ENCODE results near the gene LARP6. TPM values are rescaled to one million over a fixed set of nuclear protein-coding genes. Genes with fewer than 3 reads are reported as not detected.
A peak's percentile ranks its signal among the peaks of the same experiment; 100 is the strongest.
"Not testable (repeated sequence)": the region's sequence is repeated elsewhere in the genome, so short reads cannot be mapped to it uniquely, and the experiment has no call there.

LARP6 gene
- total and polyA plus RNA-seq, 10 donors: 0.85 to 7.0 (median 2.1) TPM

GRCh38 chr15:70812827-70813364 is 41.1 kb downstream of the LARP6 start:
- intact Hi-C loops (cut with DNase I; ENCODE audit: low total_unique reads): loop anchor here (5.0 kb wide), 1 partner anchor 136 kb away; no protein-coding TSS in a partner anchor
- TF ChIP-seq POLR2AphosphoS5 (IDR thresholded peaks at IDR 0.05) (no peak), POLR2A (IDR thresholded peaks at IDR 0.05) (no peak)
- TF ChIP-seq, protein P1, sequence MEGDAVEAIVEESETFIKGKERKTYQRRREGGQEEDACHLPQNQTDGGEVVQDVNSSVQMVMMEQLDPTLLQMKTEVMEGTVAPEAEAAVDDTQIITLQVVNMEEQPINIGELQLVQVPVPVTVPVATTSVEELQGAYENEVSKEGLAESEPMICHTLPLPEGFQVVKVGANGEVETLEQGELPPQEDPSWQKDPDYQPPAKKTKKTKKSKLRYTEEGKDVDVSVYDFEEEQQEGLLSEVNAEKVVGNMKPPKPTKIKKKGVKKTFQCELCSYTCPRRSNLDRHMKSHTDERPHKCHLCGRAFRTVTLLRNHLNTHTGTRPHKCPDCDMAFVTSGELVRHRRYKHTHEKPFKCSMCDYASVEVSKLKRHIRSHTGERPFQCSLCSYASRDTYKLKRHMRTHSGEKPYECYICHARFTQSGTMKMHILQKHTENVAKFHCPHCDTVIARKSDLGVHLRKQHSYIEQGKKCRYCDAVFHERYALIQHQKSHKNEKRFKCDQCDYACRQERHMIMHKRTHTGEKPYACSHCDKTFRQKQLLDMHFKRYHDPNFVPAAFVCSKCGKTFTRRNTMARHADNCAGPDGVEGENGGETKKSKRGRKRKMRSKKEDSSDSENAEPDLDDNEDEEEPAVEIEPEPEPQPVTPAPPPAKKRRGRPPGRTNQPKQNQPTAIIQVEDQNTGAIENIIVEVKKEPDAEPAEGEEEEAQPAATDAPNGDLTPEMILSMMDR (IDR thresholded peaks at IDR 0.05 in 8 of 11, conservative IDR thresholded peaks at IDR 0.05 in 3 of 11): no peak
- DNase-seq: no peak
- Histone ChIP-seq H3K4me3 (no peak overlapping the region), H3K27ac (no peak overlapping the region), H3K4me1 (peaks cover 4 to 33% (median 16%) of the 10 kb centered on the region in 6 donors), H3K9me3 (no peaks in the 10 kb centered on the region), H3K27me3 (replicated peaks in 1 of 7) (peaks cover 0 to 9% (median 0%) of the 10 kb centered on the region in 7 donors), H3K36me3 (no peaks in the 10 kb centered on the region)
- 79 to 92% (median 92%) methylated on average over 4 of the region's 4 CpGs for WGBS, 5 donors

DNA sequence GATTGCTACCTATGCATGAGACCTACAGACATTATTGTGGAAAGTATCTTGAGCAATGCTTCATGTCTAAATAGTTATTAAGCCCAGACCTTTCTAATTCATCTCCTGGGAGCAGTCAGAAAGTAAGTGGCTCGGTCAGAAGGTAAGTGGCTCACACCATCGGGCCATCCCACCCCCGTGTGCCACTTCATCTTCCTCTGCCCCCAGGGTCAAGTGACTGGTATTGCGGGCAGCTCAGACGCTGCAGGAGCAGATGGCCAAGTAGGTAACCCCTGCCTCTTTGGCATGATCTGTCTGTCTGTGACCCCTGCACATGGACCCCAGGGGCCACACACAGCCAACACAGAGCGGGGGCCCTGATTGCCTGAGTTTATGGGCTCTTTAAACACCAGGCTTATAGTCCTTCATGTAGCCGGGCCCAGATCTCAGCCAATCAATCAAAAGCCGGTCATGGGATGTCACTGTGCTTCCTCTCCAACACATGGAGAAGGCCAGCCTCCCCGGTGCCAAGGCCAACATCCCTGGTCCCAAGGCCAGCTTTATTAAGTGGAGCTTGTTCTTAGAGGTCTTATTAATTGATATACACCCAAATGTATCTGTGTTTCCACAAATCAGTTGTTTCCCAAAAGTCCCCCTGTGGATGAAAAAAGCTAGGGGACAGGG is 42.9 kb downstream of the LARP6 start:
- H3K27me3 ChIP-seq (replicated peaks in 1 of 7): peaks cover 0 to 9% (median 0%) of the 10 kb centered on the region in 7 donors
- H3K4me1 ChIP-seq: peaks cover 13 to 48% (median 26%) of the 10 kb centered on the region in 6 donors
- no peaks in the 10 kb centered on the region for H3K9me3 ChIP-seq
- peak overlapping the region in 7 of 8 donors; percentile 29 to 68 (median 57) for H3K27ac ChIP-seq
- WGBS, 5 donors: 60 to 69% (median 64%) methylated on average over 7 to 9 of the region's 9 CpGs
- H3K36me3 ChIP-seq: no peaks in the 10 kb centered on the region
- TF ChIP-seq, protein P1 (IDR thresholded peaks at IDR 0.05 in 8 of 11, conservative IDR thresholded peaks at IDR 0.05 in 3 of 11): no peak
- TF ChIP-seq POLR2A (IDR thresholded peaks at IDR 0.05): no peak
- peak in 2 of 3 donors; percentile 58 to 64 for TF ChIP-seq POLR2AphosphoS5 (IDR thresholded peaks at IDR 0.05)
- intact Hi-C loops (cut with DNase I; ENCODE audit: low total_unique reads): loop anchor here (5.0 kb wide), 1 partner anchor 134 kb away; no protein-coding TSS in a partner anchor
- peak; percentile 79 for DNase-seq
- no peak overlapping the region for H3K4me3 ChIP-seq

DNA sequence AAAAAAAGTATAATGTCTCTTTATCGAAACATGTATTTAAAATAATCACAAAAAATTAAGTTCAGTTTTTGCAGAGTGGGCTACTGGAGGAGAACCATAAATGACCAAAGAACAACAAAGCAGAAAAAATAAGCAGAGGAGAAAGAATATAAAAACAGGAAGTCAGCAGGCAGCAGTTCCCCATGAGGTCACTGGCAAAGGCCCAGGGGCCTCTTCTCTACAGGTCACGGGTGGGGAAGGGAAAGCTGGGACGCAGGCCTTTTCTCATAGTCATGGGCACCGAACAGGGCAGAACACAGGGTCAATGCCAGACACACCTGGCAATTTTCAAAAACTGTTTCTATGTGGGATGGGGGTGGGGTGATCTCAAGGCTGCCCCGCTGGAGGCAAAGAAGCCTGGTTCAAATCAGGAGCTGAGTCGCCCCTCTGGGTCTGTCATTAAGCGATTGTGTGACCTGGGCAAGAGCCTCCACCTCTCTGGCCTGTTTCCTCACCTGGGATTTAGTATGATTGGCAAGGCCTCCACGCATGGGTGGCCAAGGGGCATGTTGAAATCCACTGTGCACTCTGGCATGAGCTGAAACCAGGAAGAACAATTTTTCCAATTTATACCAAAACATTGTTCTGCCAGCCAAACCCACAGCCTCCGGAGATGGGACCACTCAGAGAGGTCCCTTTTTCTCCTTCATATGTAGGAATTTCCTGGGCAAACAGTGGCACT is 46.8 kb downstream of the LARP6 start:
- H3K36me3 ChIP-seq: no peaks in the 10 kb centered on the region
- peak overlapping the region in 5 of 8 donors; percentile 5 to 67 (median 53) for H3K27ac ChIP-seq
- H3K4me1 ChIP-seq: peaks cover 13 to 46% (median 25%) of the 10 kb centered on the region in 6 donors
- intact Hi-C loops (cut with DNase I; ENCODE audit: low total_unique reads): no loop called here
- no peak overlapping the region for H3K4me3 ChIP-seq
- DNase-seq: peak; percentile 78
- H3K9me3 ChIP-seq: no peaks in the 10 kb centered on the region
- peaks cover 0 to 1% (median 0%) of the 10 kb centered on the region in 7 donors for H3K27me3 ChIP-seq (replicated peaks in 1 of 7)
- TF ChIP-seq, protein P1 (IDR thresholded peaks at IDR 0.05 in 8 of 11, conservative IDR thresholded peaks at IDR 0.05 in 3 of 11): no peak
- peak in 2 of 3 donors; percentile 28 to 40 for TF ChIP-seq POLR2AphosphoS5 (IDR thresholded peaks at IDR 0.05)
- WGBS, 5 donors: 54 to 63% (median 59%) methylated on average over 9 of the region's 9 CpGs

GRCh38 chr15:70804388-70804787 is 49.6 kb downstream of the LARP6 start:
- H3K4me3 ChIP-seq; intact Hi-C loops (cut with DNase I; ENCODE audit: low total_unique reads); H3K36me3 ChIP-seq; DNase-seq; H3K9me3 ChIP-seq; H3K27me3 ChIP-seq (replicated peaks in 1 of 7); H3K27ac ChIP-seq: not testable (repeated sequence)
- H3K4me1 ChIP-seq: peaks cover 9 to 29% (median 13%) of the 10 kb centered on the region in 6 donors
- WGBS, 5 donors: 91 to 100% (median 96%) methylated on average over 9 of the region's 9 CpGs

Data from spleen (tissue), 11 donors.